Endothelial cell (in vitro differentiated cells): ENCODE results near the gene GAGE13. TPM values are rescaled to one million over a fixed set of nuclear protein-coding genes. Genes with fewer than 3 reads are reported as not detected.
"Not testable (repeated sequence)": the region's sequence is repeated elsewhere in the genome, so short reads cannot be mapped to it uniquely, and the experiment has no call there.

Source experiments
- DNase-seq: peaks from one replicate; pipeline ENCODE4 v3.0.0; 2021; ENCODE audit warnings: low spot score
- H3K27ac Mint-ChIP-seq: one replicate; pipeline ENCODE4 v1.8.0; 2021; ENCODE audit warnings: mixed read lengths, inconsistent platforms; ENCODE audit not compliant: unreplicated experiment
- H3K27me3 Mint-ChIP-seq: one replicate; pipeline ENCODE4 v1.8.0; 2021; ENCODE audit warnings: mild to moderate bottlenecking, moderate library complexity, mixed read lengths, inconsistent platforms; ENCODE audit not compliant: unreplicated experiment
- H3K36me3 Mint-ChIP-seq: one replicate; pipeline ENCODE4 v1.8.0; 2021; ENCODE audit warnings: mild to moderate bottlenecking, low read depth, mixed read lengths, inconsistent platforms; ENCODE audit not compliant: unreplicated experiment
- H3K4me1 Mint-ChIP-seq: one replicate; pipeline ENCODE4 v1.8.0; 2021; ENCODE audit warnings: mild to moderate bottlenecking, mixed read lengths, inconsistent platforms; ENCODE audit not compliant: unreplicated experiment
- H3K4me3 Mint-ChIP-seq: one replicate; pipeline ENCODE4 v1.8.0; 2021; ENCODE audit warnings: mild to moderate bottlenecking, mixed read lengths, inconsistent platforms; ENCODE audit not compliant: unreplicated experiment
- H3K9me3 Mint-ChIP-seq: one replicate; pipeline ENCODE4 v1.8.0; 2021; ENCODE audit warnings: mixed read lengths, inconsistent platforms; ENCODE audit not compliant: unreplicated experiment
- total RNA-seq: library from RNA; stranded (reverse); fragmentation: NEBNext Ultra II Directional; extraction: Animal tissue kit (Norgen Biotek cat#: 25700); gene quantifications from one replicate; pipeline ENCODE4 v1.2.1, GENCODE V29; 2021; ENCODE audit not compliant: unreplicated experiment
- TF ChIP-seq, protein P1 (sequence below): fragments of 200-600 bp; sonication (generic); IDR thresholded peaks from one replicate; pipeline ENCODE4 v1.5.0; 2021; ENCODE audit warnings: antibody characterized with exemption; ENCODE audit not compliant: unreplicated experiment

The GAGE13 gene
- total RNA-seq, 1 donor from 2014 or later, result not detected

DNA sequence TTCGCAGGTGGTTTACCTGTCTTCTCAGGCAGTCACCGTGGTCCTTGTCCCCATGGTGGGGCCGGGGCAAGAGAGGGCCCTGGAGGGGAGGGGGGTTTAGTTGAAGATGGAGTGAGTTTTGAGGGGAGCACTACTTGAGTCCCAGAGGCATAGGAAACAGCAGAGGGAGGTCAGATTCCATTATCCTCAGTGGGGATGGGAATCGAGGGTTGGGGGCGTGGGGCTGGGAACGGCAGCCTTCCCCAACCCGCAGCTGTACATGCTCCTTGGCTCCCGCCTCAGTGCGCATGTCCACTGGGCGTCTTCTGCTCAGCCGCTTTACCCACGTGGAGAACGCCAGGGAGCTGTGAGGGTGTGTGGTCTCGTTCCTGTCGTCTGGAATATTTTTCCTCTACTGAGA lies 28.0 kb upstream of the GAGE13 start, which contains the start of gene GAGE10:
Gene GAGE10, plus strand, starts transcription at position 301 of the 400 bp plus-strand sequence. CDS start 1,214 bp downstream, outside the sequence.
- no peak within 1 kb of the TSS for H3K4me3 Mint-ChIP-seq
- no peak within 1 kb of the TSS for H3K27ac Mint-ChIP-seq
- TF ChIP-seq, protein P1, sequence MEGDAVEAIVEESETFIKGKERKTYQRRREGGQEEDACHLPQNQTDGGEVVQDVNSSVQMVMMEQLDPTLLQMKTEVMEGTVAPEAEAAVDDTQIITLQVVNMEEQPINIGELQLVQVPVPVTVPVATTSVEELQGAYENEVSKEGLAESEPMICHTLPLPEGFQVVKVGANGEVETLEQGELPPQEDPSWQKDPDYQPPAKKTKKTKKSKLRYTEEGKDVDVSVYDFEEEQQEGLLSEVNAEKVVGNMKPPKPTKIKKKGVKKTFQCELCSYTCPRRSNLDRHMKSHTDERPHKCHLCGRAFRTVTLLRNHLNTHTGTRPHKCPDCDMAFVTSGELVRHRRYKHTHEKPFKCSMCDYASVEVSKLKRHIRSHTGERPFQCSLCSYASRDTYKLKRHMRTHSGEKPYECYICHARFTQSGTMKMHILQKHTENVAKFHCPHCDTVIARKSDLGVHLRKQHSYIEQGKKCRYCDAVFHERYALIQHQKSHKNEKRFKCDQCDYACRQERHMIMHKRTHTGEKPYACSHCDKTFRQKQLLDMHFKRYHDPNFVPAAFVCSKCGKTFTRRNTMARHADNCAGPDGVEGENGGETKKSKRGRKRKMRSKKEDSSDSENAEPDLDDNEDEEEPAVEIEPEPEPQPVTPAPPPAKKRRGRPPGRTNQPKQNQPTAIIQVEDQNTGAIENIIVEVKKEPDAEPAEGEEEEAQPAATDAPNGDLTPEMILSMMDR, result no peak
- H3K27me3 Mint-ChIP-seq, result no peaks in the 10 kb centered on the region
- H3K36me3 Mint-ChIP-seq, result no peaks in the 10 kb centered on the region
- H3K4me1 Mint-ChIP-seq, result no peaks in the 10 kb centered on the region
- no peaks in the 10 kb centered on the region for H3K9me3 Mint-ChIP-seq
- DNase-seq, result no peak

DNA sequence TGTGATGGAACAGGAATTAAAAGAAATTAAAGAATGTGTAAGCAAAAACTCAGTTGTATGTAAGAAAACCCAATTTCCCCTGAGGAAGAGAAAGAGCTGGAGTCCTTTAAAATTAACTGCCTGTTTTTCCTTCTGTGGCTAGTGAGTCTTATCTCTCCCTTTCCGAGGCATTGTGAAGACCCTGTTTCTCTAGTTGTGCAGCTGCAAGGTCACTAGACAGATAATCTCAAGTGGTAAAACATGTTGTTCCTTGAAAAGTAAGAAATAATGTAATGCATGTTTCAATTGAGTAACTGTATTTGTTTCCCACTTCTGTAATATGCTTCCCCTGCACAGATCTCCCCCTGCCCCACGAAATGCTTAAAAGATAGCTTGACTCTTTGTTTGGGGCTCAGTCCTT lies 23.6 kb upstream of the GAGE13 start:
- H3K27me3 Mint-ChIP-seq, H3K4me3 Mint-ChIP-seq, H3K27ac Mint-ChIP-seq, H3K9me3 Mint-ChIP-seq, H3K4me1 Mint-ChIP-seq, H3K36me3 Mint-ChIP-seq, DNase-seq: not testable (repeated sequence)

DNA sequence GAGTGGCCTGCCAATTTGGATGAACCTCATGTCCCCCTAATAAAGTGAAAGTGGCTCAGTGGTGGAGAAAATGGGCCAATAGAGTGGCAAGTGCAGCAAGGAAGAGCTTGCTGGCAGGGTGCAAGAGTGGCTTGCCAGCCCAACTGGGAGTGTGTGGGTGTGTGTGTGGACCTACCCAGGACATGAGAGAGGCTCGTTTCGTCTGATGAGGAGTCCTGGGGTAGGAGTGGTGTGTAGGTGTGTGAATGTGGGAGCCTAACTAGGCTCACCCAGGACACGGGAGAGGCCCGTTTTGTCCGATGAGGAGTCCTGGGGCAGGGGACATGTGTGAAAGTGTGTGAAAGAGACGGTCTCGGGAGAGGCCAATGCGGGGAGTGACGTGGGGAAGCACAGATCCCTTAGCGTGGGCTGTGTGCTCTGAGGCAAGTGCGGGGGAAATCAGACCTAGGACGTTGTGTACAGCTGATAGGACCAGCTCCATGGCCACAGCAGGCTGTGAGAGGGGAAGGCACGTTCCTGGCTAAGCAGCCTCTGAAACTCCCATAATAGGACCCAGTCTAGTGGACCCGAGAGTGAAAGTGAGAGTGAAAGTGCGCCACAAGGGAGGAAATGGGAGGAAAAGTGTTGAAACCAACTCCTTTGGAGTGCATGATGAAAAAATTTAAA lies 22.6 kb upstream of the GAGE13 start:
- H3K9me3 Mint-ChIP-seq, result no peaks in the 10 kb centered on the region
- H3K27me3 Mint-ChIP-seq, result peaks cover 7% of the 10 kb centered on the region
- no peak overlapping the region for H3K4me3 Mint-ChIP-seq
- no peak overlapping the region for H3K27ac Mint-ChIP-seq
- no peaks in the 10 kb centered on the region for H3K36me3 Mint-ChIP-seq
- H3K4me1 Mint-ChIP-seq, result peaks cover 10% of the 10 kb centered on the region
- DNase-seq, result no peak
- TF ChIP-seq, protein P1, result no peak

DNA sequence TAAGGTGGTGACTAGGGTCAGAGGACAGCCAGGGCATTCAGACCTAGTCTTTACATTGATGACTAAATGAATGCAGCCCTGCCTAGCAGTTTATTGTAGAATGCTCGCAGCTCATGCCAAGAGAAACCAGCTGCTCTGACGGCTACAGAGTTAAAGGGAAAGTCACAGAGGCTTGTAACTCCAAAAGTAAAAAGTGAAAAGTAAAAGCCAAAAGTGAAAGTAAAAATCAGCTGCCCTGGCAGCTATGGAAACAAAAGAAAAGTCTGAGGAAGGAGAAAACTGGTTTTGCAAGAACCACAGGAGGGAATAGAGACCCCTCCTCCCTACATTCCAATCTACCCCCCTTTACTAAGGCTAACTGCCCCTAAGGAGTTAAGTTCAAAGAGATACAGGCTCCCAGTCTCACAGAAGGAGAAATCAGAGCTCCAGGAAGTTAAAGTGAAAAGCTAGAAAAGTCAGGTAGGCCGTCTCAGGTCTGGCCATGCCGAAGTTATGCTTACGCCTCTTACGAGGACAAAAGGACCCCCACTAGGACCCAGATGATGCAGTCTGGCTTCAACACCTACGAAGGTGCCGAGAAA lies 21.9 kb upstream of the GAGE13 start:
- Mint-ChIP-seq H3K36me3 (no peaks in the 10 kb centered on the region), H3K27ac (no peak overlapping the region), H3K4me1 (peaks cover 10% of the 10 kb centered on the region), H3K27me3 (peaks cover 7% of the 10 kb centered on the region), H3K9me3 (no peaks in the 10 kb centered on the region), H3K4me3 (peak overlapping the region; percentile 51)
- no peak for DNase-seq
- TF ChIP-seq, protein P1, result no peak

DNA sequence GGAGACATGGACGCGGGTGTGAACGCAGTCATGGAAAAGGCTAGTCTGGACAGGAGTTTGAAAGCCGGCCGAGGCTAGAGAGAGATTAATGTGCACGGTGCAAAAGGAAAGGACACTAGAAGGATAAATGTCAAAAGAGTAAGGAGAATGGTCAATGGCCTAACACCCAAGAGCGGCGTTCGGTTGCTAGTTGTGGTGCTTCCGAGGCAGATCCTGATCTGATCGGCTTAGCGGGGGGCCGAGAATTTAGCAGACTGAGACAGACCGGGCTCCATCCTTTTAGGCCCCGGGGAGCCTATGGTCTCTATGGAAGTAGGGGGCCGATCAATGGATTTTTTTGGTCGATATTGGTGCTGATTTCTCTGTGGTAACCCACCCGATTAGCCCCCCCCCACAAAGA lies 21.0 kb upstream of the GAGE13 start:
- peaks cover 10% of the 10 kb centered on the region for H3K4me1 Mint-ChIP-seq
- no peaks in the 10 kb centered on the region for H3K9me3 Mint-ChIP-seq
- H3K27ac Mint-ChIP-seq, result no peak overlapping the region
- H3K27me3 Mint-ChIP-seq, result peaks cover 7% of the 10 kb centered on the region
- H3K36me3 Mint-ChIP-seq, result no peaks in the 10 kb centered on the region
- TF ChIP-seq, protein P1, result no peak
- no peak overlapping the region for H3K4me3 Mint-ChIP-seq
- no peak for DNase-seq
